HG03039 (cell line): ENCODE data around the gene RNF25.
A peak's percentile ranks its signal among the peaks of the same experiment; 100 is the strongest.
"Not testable (repeated sequence)": the region's sequence is repeated elsewhere in the genome, so short reads cannot be mapped to it uniquely, and the experiment has no call there.

ENCODE experiments used
- ATAC-seq: cut with Tn5 transposase; IDR thresholded peaks from one replicate; pipeline ENCODE4 v1.9.1; 2021; ENCODE audit warnings: mild to moderate bottlenecking, moderate library complexity; ENCODE audit not compliant: unreplicated experiment

RNF25 gene

GRCh38 chr2:218687400-218688060 is 15.7 kb upstream of the RNF25 start:
- ATAC-seq, result not testable (repeated sequence)

DNA sequence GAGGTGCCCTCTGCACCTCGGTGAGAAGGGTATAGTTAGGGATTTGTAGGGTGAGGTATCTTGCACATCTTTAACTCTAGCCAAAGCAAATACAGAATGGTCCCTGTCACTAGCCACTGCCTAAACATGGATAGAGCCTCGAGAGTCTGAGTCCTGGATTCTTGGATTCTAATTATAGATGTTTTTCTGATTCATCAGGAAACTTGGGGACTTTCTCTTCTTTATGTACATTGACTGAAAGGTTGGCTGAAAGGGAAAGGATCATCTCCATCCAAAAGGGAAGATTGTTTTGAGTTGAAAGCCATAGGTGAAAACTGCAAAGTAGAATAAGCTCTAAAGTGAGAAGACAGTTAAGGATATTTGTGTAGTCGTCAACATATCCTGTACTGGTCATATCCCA is 8.3 kb upstream of the RNF25 start:
- ATAC-seq, result no peak

DNA sequence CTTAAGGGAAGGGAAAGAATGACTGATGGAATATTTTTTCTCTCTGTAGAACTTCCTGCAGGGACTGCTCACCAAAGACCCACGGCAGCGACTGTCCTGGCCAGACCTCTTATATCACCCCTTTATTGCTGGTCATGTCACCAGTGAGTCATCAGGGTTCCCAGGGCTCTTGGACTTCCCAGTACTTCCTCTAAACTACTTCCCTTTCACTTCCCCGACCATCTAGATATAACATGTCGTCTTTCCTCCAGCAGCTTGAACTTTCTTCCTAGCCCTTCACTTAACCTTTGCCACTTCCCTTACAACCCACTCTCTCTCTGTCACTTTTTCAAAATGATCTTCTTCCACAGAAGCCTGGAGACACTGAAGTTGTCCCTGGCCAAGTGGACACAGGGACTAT is 7.3 kb upstream of the RNF25 start:
- no peak for ATAC-seq

DNA sequence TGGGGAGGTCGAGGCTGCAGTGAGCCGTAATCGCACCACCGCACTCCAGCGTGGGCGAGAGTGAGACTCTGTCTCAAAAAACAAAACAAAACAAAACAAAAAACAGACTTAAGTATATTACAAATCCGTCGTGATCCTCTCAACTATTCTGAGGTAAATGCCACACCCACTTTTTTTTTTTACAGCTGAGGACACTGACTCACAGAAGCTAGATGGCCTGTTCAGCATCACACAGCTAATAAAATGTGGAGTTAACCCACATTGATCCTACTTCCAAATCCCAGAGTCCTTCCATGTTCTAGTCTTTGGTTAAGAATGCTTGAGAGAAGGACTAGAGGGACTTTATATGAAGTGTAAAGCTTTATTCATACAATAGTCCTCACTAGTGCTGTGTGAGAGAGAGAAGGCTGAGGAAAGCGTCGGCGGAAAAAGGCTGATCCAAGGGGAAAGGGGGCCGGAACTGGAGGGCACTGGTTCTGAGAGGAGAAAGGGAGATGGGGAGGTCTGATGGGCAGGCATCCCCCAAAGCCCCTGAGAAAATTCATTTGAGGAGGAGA is 627 bp downstream of the RNF25 start:
- no peak for ATAC-seq

DNA sequence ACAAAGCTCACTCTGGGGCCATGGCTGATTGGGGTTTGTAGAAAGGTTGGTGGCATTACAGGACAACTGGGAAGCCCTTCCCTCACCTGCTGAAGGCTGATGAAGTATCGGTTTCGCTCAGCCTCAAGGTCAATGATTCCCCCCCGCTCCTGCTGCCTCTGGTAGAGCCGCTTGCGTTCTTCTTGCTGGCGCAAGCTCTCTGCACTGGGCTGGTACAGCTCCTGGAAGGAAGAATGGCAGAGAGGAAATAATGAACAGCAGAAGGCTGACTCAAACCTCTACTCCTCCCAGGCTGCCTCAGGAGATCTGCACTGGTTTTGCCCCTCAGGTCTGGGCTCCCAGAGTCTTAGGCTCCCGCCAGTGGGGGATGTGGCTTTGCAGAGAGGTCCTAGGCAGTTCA is 7.1 kb downstream of the RNF25 start:
- ATAC-seq, result no peak

DNA sequence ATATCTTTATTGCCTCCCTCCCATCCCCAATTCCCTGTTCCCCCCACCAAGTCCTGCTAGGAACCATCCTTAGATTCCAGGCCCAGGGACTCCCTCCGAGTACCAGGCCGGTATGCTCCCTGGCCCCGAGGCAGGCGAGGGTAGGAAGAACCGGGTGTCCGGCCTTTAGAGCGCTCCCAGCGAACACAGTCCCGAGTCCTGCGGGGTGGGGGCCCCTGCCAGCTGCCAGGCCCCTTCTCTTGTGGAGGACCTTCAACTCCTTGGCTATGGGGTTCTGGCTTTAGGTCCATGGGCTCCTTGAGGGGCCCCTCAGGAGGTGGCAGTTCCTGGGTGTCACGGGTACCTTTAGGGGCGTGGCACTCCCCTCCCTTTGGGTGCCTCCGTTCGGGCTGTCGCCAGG is 7.9 kb downstream of the RNF25 start:
- no peak for ATAC-seq

- ATAC-seq, result no peak
These were observed 9.0 kb downstream of the RNF25 start for GRCh38 chr2:218662827-218663226.

DNA sequence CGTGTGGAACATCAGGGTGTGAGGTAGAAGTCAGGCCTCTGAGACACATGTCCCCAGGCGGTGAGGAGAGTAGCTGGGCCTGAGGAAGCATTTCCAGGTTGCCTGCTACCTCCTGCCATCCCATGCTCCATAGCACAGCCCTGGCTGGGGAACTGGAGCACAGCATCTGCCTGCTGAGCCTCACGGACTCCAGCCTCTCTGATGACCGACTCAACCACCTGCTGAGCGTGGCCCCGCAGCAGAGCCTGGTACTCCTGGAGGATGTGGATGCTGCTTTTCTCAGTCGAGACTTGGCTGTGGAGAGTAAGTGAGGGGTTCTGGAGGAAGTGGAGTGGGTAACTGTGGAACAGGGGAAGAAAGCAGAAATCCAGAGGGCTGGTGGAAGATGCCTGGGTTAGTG is 9.4 kb downstream of the RNF25 start:
- ATAC-seq, result no peak

DNA sequence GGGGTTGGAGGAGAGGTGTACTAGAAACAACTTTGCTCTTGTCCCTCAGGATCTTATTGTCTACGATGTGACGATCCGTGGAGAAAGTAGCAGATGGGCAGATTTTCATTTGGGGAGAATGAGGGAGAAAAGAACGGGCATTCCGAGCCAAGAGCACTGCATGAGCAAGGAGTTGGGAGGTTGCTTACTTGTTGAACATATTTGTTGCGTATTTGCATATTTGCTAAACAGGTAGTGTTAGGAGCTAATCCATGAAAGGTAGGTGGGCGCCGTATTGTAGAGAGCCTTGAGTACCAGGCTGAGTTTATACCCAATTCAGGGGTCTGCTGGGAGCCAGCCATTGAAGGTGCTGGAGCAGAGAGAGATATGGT is 11.8 kb downstream of the RNF25 start:
- no peak for ATAC-seq

DNA sequence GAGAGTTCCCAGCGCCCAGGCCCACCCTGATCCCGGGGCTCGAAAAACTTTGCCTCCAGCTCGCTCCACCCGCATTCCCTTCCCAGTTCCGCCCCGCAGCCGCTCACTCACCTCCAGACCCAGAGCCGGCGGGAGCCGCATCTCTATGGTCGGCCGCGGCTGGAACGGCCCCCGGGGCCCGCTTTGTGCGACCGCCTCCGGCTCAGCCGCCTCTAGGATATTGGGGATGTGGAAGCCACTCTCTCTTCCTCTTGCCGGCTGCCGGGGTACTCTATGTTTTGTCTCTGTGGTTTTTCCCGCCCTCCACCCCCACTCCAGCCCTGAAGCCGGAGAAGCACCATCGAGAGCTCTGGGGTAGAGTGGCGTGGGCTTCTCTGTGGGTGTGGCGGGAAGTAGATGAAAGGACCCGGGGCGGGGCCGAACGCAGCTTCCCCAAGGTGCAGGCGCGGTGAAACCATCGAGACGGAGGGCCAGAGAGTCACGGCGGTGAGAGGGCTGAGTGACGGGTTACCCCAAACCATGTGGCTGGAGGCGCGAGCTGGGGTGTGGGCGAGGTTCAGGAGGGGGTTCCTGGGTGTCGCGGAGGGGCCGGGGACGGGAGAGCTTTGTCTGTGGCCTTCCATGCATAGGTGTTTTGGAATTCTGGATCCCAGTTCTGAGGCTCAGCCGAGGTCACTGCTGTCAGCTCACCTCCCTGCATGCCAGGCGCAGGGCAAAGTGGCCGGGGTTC is 12.4 kb downstream of the RNF25 start, which contains the start of the genes BCS1L and ZNF142:
BCS1L (plus strand) TSS at position 426 of the 730 bp plus-strand sequence. CDS start 1,305 bp downstream, outside the sequence.
ZNF142 (minus strand) TSS at position 366 of the 730 bp plus-strand sequence. CDS start 3,194 bp downstream, outside the sequence.
- ATAC-seq, result peak; percentile 86

GRCh38 chr2:218658671-218659257 is 13.0 kb downstream of the RNF25 start:
- ATAC-seq, result peak; percentile 18

DNA sequence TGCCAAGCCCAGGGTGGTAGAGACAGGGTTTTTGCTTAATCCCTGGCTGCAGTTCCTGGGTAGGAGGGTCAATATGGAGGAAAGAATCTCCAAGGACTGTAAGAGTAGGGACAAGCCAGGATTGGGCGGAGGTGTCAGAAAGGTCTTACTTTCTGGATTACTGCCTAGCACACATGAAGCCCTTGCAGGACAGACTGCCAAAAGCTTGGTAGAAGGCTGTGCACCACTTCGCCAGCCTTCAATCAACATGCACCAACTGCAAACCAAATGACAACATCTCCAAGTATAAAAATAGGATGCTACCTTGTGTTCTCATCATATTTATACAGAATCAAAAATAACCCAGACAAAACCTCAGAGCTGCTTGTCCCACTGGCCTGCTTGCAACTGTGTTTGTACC is 16.1 kb downstream of the RNF25 start:
- ATAC-seq, result no peak

- no peak for ATAC-seq
These were observed 23.1 kb downstream of the RNF25 start for GRCh38 chr2:218648787-218649100.

DNA sequence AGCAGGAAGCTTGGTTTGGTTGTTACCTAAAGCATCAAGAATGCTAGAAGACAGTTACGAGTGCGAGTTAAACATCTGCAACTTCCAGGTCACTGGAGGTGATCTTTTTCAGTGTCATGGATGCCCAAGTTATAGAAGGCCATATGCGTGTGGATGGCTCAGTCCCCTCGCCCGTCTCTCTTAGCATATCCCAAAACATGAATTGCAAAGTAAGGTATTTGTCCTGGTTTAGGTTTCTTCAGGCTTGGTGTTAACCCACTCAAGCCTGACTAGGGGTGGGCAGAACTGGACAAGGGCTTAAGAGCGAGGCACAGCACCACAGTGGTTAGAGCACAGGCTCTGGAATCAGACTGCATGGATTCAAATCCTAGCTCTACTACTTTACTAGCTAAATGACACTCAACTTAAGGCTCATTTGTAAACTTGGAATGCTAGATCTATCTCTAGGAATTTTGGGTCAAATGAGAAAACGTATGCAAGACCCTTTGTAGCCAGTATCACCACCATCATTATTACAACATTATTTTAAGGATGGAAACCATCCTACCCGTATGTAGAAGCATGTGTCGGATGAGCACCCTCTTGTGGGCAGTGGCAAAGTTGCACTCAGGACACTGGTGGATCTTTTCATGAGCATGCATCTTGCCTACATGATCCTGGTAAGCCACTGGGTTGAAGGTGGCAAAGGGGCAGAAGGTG is 23.6 kb downstream of the RNF25 start:
- ATAC-seq, result no peak

- ATAC-seq, result no peak
These were observed 26.7 kb downstream of the RNF25 start for GRCh38 chr2:218645126-218645525.

- ATAC-seq, result no peak
These were observed 27.1 kb downstream of the RNF25 start for GRCh38 chr2:218644721-218645120.

- no peak for ATAC-seq
These were observed 28.0 kb downstream of the RNF25 start for GRCh38 chr2:218643751-218644310.

GRCh38 chr2:218642786-218643185 is 29.0 kb downstream of the RNF25 start:
- ATAC-seq, result no peak

- no peak for ATAC-seq
These were observed 29.6 kb downstream of the RNF25 start for GRCh38 chr2:218642121-218642656.

- ATAC-seq, result no peak
These were observed 33.4 kb downstream of the RNF25 start for GRCh38 chr2:218638372-218638771.

- ATAC-seq, result no peak
These were observed 36.1 kb downstream of the RNF25 start for GRCh38 chr2:218635719-218636118.
